Natural killer cell (primary cell): ENCODE results near the gene TYSND1. TPM values are rescaled to one million over a fixed set of nuclear protein-coding genes. Genes with fewer than 3 reads are reported as not detected.

ENCODE experiments used
- ATAC-seq, 3 donors: fragments of 150-1000 bp in 2 of 3; fragments of 200-7000 bp in 1 of 3; cut with Tn5 transposase; 1 replicate in 1 of 3; 2 replicates in 2 of 3; pipeline ENCODE4 v1.10.0; 2021; ENCODE audit warnings: mild to moderate bottlenecking in 2 of 3, moderate library complexity in 2 of 3
- DNase-seq, 2 donors: peaks; one replicate each; pipeline versions ENCODE4 v3.0.0 to v3.0.0-alpha.2; 2013 to 2021; ENCODE audit warnings: mixed read lengths in 1 of 2
- H3K27ac ChIP-seq: one replicate; pipeline ENCODE4 v1.5.1; 2013; ENCODE audit warnings: mild to moderate bottlenecking, low read length
- H3K27me3 ChIP-seq: one replicate; pipeline ENCODE4 v1.6.1; 2013; ENCODE audit warnings: low read length; ENCODE audit not compliant: control insufficient read depth, insufficient read depth
- H3K36me3 ChIP-seq: one replicate; pipeline ENCODE4 v1.6.1; 2013; ENCODE audit warnings: low read length; ENCODE audit not compliant: control insufficient read depth, insufficient read depth
- H3K4me1 ChIP-seq: one replicate; pipeline ENCODE4 v1.6.1; 2013; ENCODE audit warnings: low read length; ENCODE audit not compliant: control insufficient read depth, insufficient read depth
- H3K4me3 ChIP-seq: one replicate; pipeline ENCODE4 v1.5.1; 2013; ENCODE audit warnings: low read length
- H3K9me3 ChIP-seq: one replicate; pipeline ENCODE4 v1.6.1; 2013; ENCODE audit warnings: low read length; ENCODE audit not compliant: control insufficient read depth, insufficient read depth
- H3K27ac Mint-ChIP-seq, 2 donors: one replicate each; pipeline ENCODE4 v1.8.0; 2022; ENCODE audit warnings: mild to moderate bottlenecking in 2 of 2, mixed read lengths in 2 of 2, moderate library complexity in 1 of 2
- H3K27me3 Mint-ChIP-seq, 2 donors: one replicate each; pipeline ENCODE4 v1.8.0; 2022; ENCODE audit warnings: low read depth in 2 of 2, mixed read lengths in 2 of 2
- H3K36me3 Mint-ChIP-seq: one replicate; pipeline ENCODE4 v1.8.0; 2022; ENCODE audit warnings: mixed read lengths
- H3K4me1 Mint-ChIP-seq, 2 donors: one replicate each; pipeline ENCODE4 v1.8.0; 2022; ENCODE audit warnings: mixed read lengths in 2 of 2
- H3K4me3 Mint-ChIP-seq: one replicate; pipeline ENCODE4 v1.8.0; 2022; ENCODE audit warnings: mild to moderate bottlenecking, moderate library complexity, mixed read lengths
- H3K9me3 Mint-ChIP-seq, 2 donors: one replicate each; pipeline ENCODE4 v1.8.0; 2022; ENCODE audit warnings: mixed read lengths in 2 of 2
- WGBS: methylation state at CpG from one replicate; pipeline ENCODE4 v1.1.7; 2013; ENCODE audit warnings: missing lambda C conversion rate; ENCODE audit not compliant: insufficient coverage; 5-methylcytosine and 5-hydroxymethylcytosine counted together
- intact Hi-C: fragments of 100-400 bp; cut with micrococcal nuclease; formaldehyde crosslinking; loops from one replicate; pipeline ENCODE4 v1.14.2; 2022
- total RNA-seq, 4 donors: library from RNA; stranded (reverse); fragments of 120-200 nt in 1 of 4; gene quantifications; one replicate each; pipeline versions ENCODE4 v1.2.3 to v1.2.4, GENCODE V29; 2013 to 2022
- TF ChIP-seq, protein P1 (sequence below): fragments of 200-600 bp; IDR thresholded peaks from one replicate; pipeline ENCODE4 v1.8.0; 2022; ENCODE audit warnings: antibody characterized with exemption

TYSND1 gene
- total RNA-seq, 3 donors from 2014 or later (not counting 1 experiment from before 2014, with no cell fraction given), result 12.0 to 17.9 (median 12.4) TPM

DNA sequence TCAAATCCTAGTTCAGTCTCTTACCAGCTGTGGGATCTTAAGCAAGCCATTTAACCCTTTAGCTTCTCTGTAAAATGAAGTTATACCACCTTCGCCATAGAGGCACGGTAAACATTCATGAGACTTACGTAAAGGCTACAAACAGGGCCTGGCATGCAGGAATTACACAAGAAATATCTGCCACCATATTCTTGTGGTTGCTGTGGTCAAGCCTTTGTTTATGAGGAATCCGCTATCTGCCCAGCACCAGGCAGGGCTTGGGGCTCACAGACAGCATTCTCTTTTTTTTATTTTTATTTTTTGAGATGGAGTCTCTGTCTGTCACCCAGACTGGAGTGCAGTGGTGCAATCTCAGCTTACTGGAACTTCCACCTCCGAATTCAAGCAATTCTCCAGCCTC, 23.8 kb downstream of the TYSND1 start:
- peaks cover 4% of the 10 kb centered on the region for H3K4me1 ChIP-seq
- Mint-ChIP-seq H3K36me3 (no peaks in the 10 kb centered on the region), H3K4me3 (no peak overlapping the region), H3K4me1 (peaks cover 0 to 4% of the 10 kb centered on the region in 2 donors), H3K27ac (no peak overlapping the region), H3K27me3 (no peaks in the 10 kb centered on the region), H3K9me3 (no peaks in the 10 kb centered on the region)
- H3K36me3 ChIP-seq, result peaks cover 2% of the 10 kb centered on the region
- intact Hi-C loops, result no loop called here
- TF ChIP-seq, protein P1, sequence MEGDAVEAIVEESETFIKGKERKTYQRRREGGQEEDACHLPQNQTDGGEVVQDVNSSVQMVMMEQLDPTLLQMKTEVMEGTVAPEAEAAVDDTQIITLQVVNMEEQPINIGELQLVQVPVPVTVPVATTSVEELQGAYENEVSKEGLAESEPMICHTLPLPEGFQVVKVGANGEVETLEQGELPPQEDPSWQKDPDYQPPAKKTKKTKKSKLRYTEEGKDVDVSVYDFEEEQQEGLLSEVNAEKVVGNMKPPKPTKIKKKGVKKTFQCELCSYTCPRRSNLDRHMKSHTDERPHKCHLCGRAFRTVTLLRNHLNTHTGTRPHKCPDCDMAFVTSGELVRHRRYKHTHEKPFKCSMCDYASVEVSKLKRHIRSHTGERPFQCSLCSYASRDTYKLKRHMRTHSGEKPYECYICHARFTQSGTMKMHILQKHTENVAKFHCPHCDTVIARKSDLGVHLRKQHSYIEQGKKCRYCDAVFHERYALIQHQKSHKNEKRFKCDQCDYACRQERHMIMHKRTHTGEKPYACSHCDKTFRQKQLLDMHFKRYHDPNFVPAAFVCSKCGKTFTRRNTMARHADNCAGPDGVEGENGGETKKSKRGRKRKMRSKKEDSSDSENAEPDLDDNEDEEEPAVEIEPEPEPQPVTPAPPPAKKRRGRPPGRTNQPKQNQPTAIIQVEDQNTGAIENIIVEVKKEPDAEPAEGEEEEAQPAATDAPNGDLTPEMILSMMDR, result no peak
- H3K27ac ChIP-seq, result no peak overlapping the region
- 72% methylated on average over 5 of the region's 5 CpGs for WGBS
- no peak for ATAC-seq
- H3K9me3 ChIP-seq, result no peaks in the 10 kb centered on the region
- H3K27me3 ChIP-seq, result no peaks in the 10 kb centered on the region
- no peak for DNase-seq
- H3K4me3 ChIP-seq, result no peak overlapping the region

DNA sequence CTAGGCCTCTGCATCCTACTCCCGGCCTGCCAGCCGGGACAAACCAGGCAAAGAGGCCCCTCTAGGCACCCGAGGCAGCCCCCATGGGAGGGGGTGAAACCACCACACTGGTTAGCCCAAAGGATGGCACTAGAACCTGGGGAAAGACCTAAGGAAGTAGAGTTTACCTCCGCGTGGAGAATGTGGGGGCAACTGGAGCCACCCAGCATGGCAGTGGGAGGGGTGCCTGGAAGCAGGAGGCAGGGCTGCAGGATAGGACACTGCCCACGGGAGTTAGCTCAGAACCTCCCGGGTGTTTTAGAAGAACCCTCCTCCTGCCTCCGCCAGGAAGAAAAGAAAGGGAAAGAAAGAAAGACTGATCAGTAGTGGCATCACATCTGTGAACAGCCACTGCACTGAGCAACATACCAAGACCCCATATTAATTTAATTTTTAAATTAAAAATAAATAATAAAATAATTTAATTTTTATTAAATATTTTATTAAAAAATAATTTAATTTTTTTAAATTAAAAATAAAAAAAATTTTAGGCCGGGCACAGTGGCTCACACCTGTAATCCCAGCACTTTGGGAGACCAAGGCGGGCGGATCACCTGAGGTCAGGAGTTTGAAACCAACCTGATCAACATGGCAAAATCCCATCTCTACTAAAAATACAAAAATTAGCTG, 25.1 kb downstream of the TYSND1 start:
- H3K4me3 ChIP-seq, result no peak overlapping the region
- Mint-ChIP-seq H3K9me3 (no peaks in the 10 kb centered on the region), H3K36me3 (no peaks in the 10 kb centered on the region), H3K27ac (no peak overlapping the region), H3K27me3 (no peaks in the 10 kb centered on the region), H3K4me3 (no peak overlapping the region), H3K4me1 (peaks cover 1 to 6% of the 10 kb centered on the region in 2 donors)
- peaks cover 2% of the 10 kb centered on the region for H3K36me3 ChIP-seq
- WGBS, result 98% methylated on average over 11 of the region's 11 CpGs
- H3K9me3 ChIP-seq, result no peaks in the 10 kb centered on the region
- peaks cover 7% of the 10 kb centered on the region for H3K4me1 ChIP-seq
- TF ChIP-seq, protein P1, result no peak
- no peaks in the 10 kb centered on the region for H3K27me3 ChIP-seq
- H3K27ac ChIP-seq, result no peak overlapping the region
- DNase-seq (no peak), ATAC-seq (no peak)
- intact Hi-C loops, result no loop called here

DNA sequence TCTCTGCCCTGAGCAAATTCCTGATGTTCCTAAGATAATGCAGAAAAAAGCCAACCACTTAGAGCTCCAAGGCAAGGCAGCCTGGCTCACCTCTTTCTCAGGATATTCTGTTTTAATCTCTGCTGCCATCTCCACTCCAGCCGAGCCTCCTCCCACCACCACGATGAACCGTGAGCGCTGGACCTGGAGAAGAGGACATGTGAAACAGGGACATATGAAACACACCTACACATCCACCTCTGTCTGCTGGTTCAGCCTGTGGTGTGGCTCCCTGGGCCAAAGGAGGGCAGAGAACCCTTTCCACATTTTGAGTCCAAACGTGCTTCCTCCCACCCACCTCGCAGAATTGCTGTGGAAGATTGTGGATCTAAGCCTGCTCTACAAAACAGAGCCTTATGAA, 26.1 kb downstream of the TYSND1 start:
- Mint-ChIP-seq H3K27ac (no peak overlapping the region), H3K27me3 (no peaks in the 10 kb centered on the region), H3K4me1 (peaks cover 6 to 10% of the 10 kb centered on the region in 2 donors), H3K36me3 (no peaks in the 10 kb centered on the region), H3K9me3 (no peaks in the 10 kb centered on the region), H3K4me3 (no peak overlapping the region)
- Histone ChIP-seq H3K4me3 (no peak overlapping the region), H3K4me1 (peaks cover 12% of the 10 kb centered on the region), H3K9me3 (no peaks in the 10 kb centered on the region), H3K27ac (no peak overlapping the region), H3K27me3 (no peaks in the 10 kb centered on the region), H3K36me3 (peaks cover 2% of the 10 kb centered on the region)
- TF ChIP-seq, protein P1, result no peak
- ATAC-seq (no peak), DNase-seq (no peak)
- 98% methylated on average over 6 of the region's 6 CpGs for WGBS
- intact Hi-C loops, result no loop called here

DNA sequence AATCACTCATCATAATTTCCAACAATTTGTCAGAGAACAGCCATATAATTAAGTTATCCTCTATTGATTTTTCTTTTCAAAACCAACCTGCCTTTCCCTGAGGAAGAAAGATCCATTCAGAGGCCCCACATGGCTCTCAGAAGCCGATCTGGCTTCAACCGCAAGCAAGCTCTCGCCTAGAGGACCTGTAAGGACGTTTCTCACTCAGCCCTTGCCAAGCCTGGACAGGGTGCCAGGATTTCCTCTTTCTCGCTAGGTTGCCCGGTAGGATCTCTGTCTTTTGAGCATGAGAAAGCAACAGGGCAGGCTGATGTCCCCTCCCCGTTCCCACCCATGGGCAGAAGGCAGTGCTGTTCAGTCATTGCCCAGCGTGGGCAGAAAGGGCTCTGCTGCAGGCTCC, 26.9 kb downstream of the TYSND1 start:
- Histone ChIP-seq H3K27ac (no peak overlapping the region), H3K27me3 (no peaks in the 10 kb centered on the region), H3K9me3 (no peaks in the 10 kb centered on the region), H3K4me3 (no peak overlapping the region), H3K4me1 (peaks cover 12% of the 10 kb centered on the region), H3K36me3 (peaks cover 5% of the 10 kb centered on the region)
- Mint-ChIP-seq H3K36me3 (no peaks in the 10 kb centered on the region), H3K9me3 (no peaks in the 10 kb centered on the region), H3K27ac (no peak overlapping the region), H3K27me3 (no peaks in the 10 kb centered on the region), H3K4me1 (peaks cover 6 to 10% of the 10 kb centered on the region in 2 donors), H3K4me3 (no peak overlapping the region)
- no peak for ATAC-seq
- no peak for DNase-seq
- TF ChIP-seq, protein P1, result no peak
- WGBS, result 88% methylated on average over 8 of the region's 8 CpGs
- intact Hi-C loops, result no loop called here
